Prostate gland (tissue), 2 donors: Measurements from ENCODE around the gene CCDC146. TPM values are rescaled to one million over a fixed set of nuclear protein-coding genes. Genes with fewer than 3 reads are reported as not detected.

Experiments
- DNase-seq: peaks from one replicate; pipeline ENCODE4 v3.0.0-alpha.2; 2019; ENCODE audit warnings: low spot score
- H3K27ac ChIP-seq, 2 donors: fragments of 200-600 bp; sonication (generic); 2 replicates each; pipeline ENCODE4 v1.5.1; 2017 to 2019
- H3K27me3 ChIP-seq: fragments of 200-600 bp; sonication (generic); replicated peaks from 2 replicates; pipeline ENCODE4 v1.5.1; 2019; ENCODE audit not compliant: insufficient read depth
- H3K36me3 ChIP-seq, 2 donors: fragments of 200-600 bp; sonication (generic); 1 replicate in 1 of 2; 2 replicates in 1 of 2; pipeline versions ENCODE4 v1.5.1 to v1.8.1; 2017 to 2019
- H3K4me1 ChIP-seq: fragments of 200-600 bp; sonication (generic); replicated peaks from 2 replicates; pipeline ENCODE4 v1.5.1; 2019
- H3K4me3 ChIP-seq, 2 donors: fragments of 200-600 bp; sonication (generic); 2 replicates each; pipeline ENCODE4 v1.5.1; 2017 to 2019
- H3K9me3 ChIP-seq: fragments of 200-600 bp; sonication (generic); 2 replicates; pipeline ENCODE4 v1.5.1; 2017
- CTCF ChIP-seq, 4 experiments: fragments of 200-600 bp in 2 of 4; fragments of 450-650 bp in 2 of 4; sonication (generic) in 2 of 4; IDR thresholded peaks; 1 replicate in 3 of 4; 2 replicates in 1 of 4; pipeline ENCODE4 v1.5.1; 2016 to 2019; ENCODE audit warnings: antibody characterized with exemption in 4 of 4, mild to moderate bottlenecking in 2 of 4, moderate library complexity in 2 of 4
- POLR2A ChIP-seq: fragments of 450-650 bp; IDR thresholded peaks from one replicate; pipeline ENCODE4 v1.6.1; 2016; ENCODE audit warnings: antibody characterized with exemption, mild to moderate bottlenecking
- POLR2AphosphoS5 ChIP-seq: sonication (generic); formaldehyde crosslinking; IDR thresholded peaks from one replicate; pipeline ENCODE4 v1.6.1; 2017; ENCODE audit warnings: antibody characterized with exemption
- WGBS: methylation state at CpG from one replicate; pipeline ENCODE4 v1.1.5; 2018; 5-methylcytosine and 5-hydroxymethylcytosine counted together
- intact Hi-C: fragments of 100-400 bp; cut with DNase I; formaldehyde crosslinking; loops from one replicate; pipeline ENCODE4 v1.14.2; 2022
- total RNA-seq, 2 donors: library from RNA; depleted of rRNA; stranded (reverse); fragments of >200 nt; gene quantifications; one replicate each; pipeline ENCODE4 v1.1.0, GENCODE V29; 2016

Gene CCDC146
- total RNA-seq, 2 donors from 2014 or later, result 16.5 to 21.4 TPM

GRCh38 chr7:77239471-77239870 is 117.1 kb downstream of the CCDC146 start:
- DNase-seq, result no peak
- Histone ChIP-seq H3K9me3 (no peaks in the 10 kb centered on the region), H3K27me3 (no peaks in the 10 kb centered on the region), H3K4me1 (no peaks in the 10 kb centered on the region), H3K4me3 (no peak overlapping the region), H3K36me3 (no peaks in the 10 kb centered on the region), H3K27ac (no peak overlapping the region)
- intact Hi-C loops, result no loop called here
- TF ChIP-seq POLR2AphosphoS5 (no peak), CTCF (IDR thresholded peaks at IDR 0.05) (no peak), POLR2A (no peak)
- WGBS, result 95% methylated on average over 3 of the region's 3 CpGs

DNA sequence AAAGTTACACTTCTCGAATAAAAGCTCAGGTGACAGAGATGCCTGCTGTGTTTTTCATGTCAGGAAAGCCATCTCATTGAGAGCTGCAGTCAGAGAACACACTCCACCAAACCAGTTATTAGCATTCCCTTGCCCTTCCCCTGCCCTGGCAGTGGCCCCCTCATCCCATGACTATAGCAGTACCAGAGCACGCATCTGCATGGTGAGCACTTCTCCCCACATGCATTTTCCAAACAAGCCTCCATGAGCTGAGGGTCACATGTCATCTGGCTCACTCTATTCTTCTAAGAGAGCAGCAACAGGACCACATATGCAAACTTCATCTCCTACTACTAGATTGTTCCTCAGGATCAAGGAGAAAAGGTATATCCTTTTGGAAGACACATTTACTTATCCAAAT is 119.7 kb downstream of the CCDC146 start:
- intact Hi-C loops, result loop anchor here (10.0 kb wide), 1 partner anchor 117 kb away; the partner anchor contains the start of gene CCDC146
- WGBS, result 86% methylated on average over 2 of the region's 2 CpGs

GRCh38 chr7:77242554-77242953 is 120.1 kb downstream of the CCDC146 start:
- WGBS, result 71% methylated on average over 2 of the region's 2 CpGs
- H3K27me3 ChIP-seq, result no peaks in the 10 kb centered on the region
- no peaks in the 10 kb centered on the region for H3K4me1 ChIP-seq
- H3K9me3 ChIP-seq, result no peaks in the 10 kb centered on the region
- TF ChIP-seq CTCF (IDR thresholded peaks at IDR 0.05) (no peak), POLR2A (no peak), POLR2AphosphoS5 (no peak)
- no peaks in the 10 kb centered on the region for H3K36me3 ChIP-seq
- no peak overlapping the region for H3K27ac ChIP-seq
- no peak overlapping the region for H3K4me3 ChIP-seq
- DNase-seq, result no peak
- intact Hi-C loops, result loop anchor here (10.0 kb wide), 1 partner anchor 118 kb away; the partner anchor contains the start of gene CCDC146

More for the DNA sequence above, 119.7 kb downstream of the CCDC146 start:
- Histone ChIP-seq H3K27me3 (no peaks in the 10 kb centered on the region), H3K4me3 (no peak overlapping the region), H3K4me1 (no peaks in the 10 kb centered on the region), H3K9me3 (no peaks in the 10 kb centered on the region), H3K36me3 (no peaks in the 10 kb centered on the region), H3K27ac (no peak overlapping the region)
- DNase-seq, result no peak
- no peak for TF ChIP-seq POLR2A
- TF ChIP-seq POLR2AphosphoS5, result no peak
- no peak for TF ChIP-seq CTCF (IDR thresholded peaks at IDR 0.05)

- no peak for DNase-seq
- WGBS, result 82% methylated on average over 6 of the region's 6 CpGs
- Histone ChIP-seq H3K4me1 (no peaks in the 10 kb centered on the region), H3K27ac (no peak overlapping the region), H3K27me3 (no peaks in the 10 kb centered on the region), H3K4me3 (no peak overlapping the region), H3K9me3 (no peaks in the 10 kb centered on the region), H3K36me3 (no peaks in the 10 kb centered on the region)
- intact Hi-C loops, result loop anchor here (10.0 kb wide), 1 partner anchor 120 kb away; the partner anchor contains the start of gene CCDC146
- TF ChIP-seq CTCF (IDR thresholded peaks at IDR 0.05) (no peak), POLR2AphosphoS5 (no peak), POLR2A (no peak)
Measured at GRCh38 chr7:77244222-77244934, 122.0 kb downstream of the CCDC146 start.
